Common myeloid progenitor, CD34-positive (primary cell): ENCODE data around the gene IQGAP2.

Experiments used
- CTCF ChIA-PET: fragments of 350-600 bp; sonication (Branson Sonifier 250); formaldehyde crosslinking; loops from one replicate; lab custom pipeline; 2021; ENCODE audit warnings: antibody characterized with exemption; lab: Charles Lee
- POLR2A ChIA-PET: fragments of 350-600 bp; sonication (Branson Sonifier 250); formaldehyde crosslinking; loops from one replicate; lab custom pipeline; 2021; ENCODE audit warnings: antibody characterized with exemption; lab: Charles Lee
- DNase-seq, 3 donors: peaks; one replicate each; pipeline versions ENCODE4 v3.0.0 to v3.0.0-alpha.2; 2013
- H3K27ac ChIP-seq, 2 experiments: 1 replicate in 1 of 2; 2 replicates in 1 of 2; pipeline ENCODE4 v1.7.0; 2013; ENCODE audit warnings: inconsistent platforms in 2 of 2, low read length in 2 of 2, mild to moderate bottlenecking in 2 of 2, low read depth in 1 of 2, moderate library complexity in 1 of 2; ENCODE audit not compliant: severe bottlenecking in 2 of 2, insufficient read depth in 1 of 2, poor library complexity in 1 of 2
- H3K27me3 ChIP-seq, 5 experiments: replicated peaks in 2 of 5; 1 replicate in 3 of 5; 2 replicates in 2 of 5; pipeline versions ENCODE4 v1.6.1 to v1.7.0; 2013; ENCODE audit warnings: low read length in 4 of 5, mild to moderate bottlenecking in 2 of 5, moderate library complexity in 2 of 5, inconsistent platforms in 1 of 5; ENCODE audit not compliant: insufficient read depth in 5 of 5, control insufficient read depth in 4 of 5
- H3K36me3 ChIP-seq, 4 experiments: 1 replicate in 2 of 4; 2 replicates in 2 of 4; pipeline versions ENCODE4 v1.6.1 to v1.7.0; 2013; ENCODE audit warnings: low read length in 3 of 4, control low read depth in 1 of 4, mild to moderate bottlenecking in 1 of 4; ENCODE audit not compliant: control insufficient read depth in 4 of 4, insufficient read depth in 4 of 4
- H3K4me1 ChIP-seq, 4 experiments: 1 replicate in 3 of 4; 2 replicates in 1 of 4; pipeline versions ENCODE4 v1.6.1 to v1.7.1; 2013; ENCODE audit warnings: low read length in 3 of 4, mild to moderate bottlenecking in 3 of 4, control low read depth in 1 of 4, inconsistent platforms in 1 of 4, moderate library complexity in 1 of 4; ENCODE audit not compliant: control insufficient read depth in 4 of 4, insufficient read depth in 4 of 4; ENCODE audit errors: control extremely low read depth in 1 of 4
- H3K4me3 ChIP-seq, 7 experiments: 1 replicate in 4 of 7; 2 replicates in 3 of 7; pipeline versions ENCODE4 v1.5.1 to v1.7.0; 2013; ENCODE audit warnings: mild to moderate bottlenecking in 7 of 7, low read length in 6 of 7, moderate library complexity in 6 of 7, inconsistent platforms in 2 of 7, low read depth in 2 of 7, control low read depth in 1 of 7; ENCODE audit not compliant: insufficient read depth in 4 of 7, control insufficient read depth in 1 of 7; ENCODE audit errors: extremely low read depth in 1 of 7
- H3K9me3 ChIP-seq, 5 experiments: 1 replicate in 4 of 5; 2 replicates in 1 of 5; pipeline versions ENCODE4 v1.6.1 to v1.7.1; 2013; ENCODE audit warnings: low read length in 4 of 5, mild to moderate bottlenecking in 2 of 5, inconsistent platforms in 1 of 5, low read depth in 1 of 5, moderate library complexity in 1 of 5; ENCODE audit not compliant: control insufficient read depth in 4 of 5, insufficient read depth in 2 of 5; ENCODE audit errors: control extremely low read depth in 1 of 5
- WGBS: methylation state at CpG from one replicate; pipeline ENCODE4 v1.1.5; 2013; ENCODE audit not compliant: insufficient coverage; 5-methylcytosine and 5-hydroxymethylcytosine counted together

The IQGAP2 gene

DNA sequence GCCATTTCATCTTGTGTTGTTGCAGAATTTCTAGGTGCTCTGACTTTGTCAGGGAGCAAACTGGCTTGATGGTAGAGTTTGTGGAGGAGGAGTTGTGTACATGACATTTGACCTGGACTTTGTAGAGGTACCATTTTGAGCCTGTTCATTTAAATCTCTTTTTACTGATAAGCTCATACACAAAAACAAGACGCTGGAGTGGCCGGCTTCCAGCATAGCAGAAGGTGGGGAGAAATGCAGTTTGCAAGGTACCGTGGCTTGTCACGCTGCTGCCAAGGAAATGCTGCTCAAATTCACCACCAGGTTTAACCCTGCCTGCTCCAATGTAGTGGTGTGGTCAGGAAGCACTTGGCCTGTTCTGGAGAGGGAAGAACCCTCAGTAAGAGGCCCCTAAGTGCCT is 18.9 kb upstream of the IQGAP2 start:
- WGBS, result 0% methylated on average over 2 of the region's 4 CpGs
- no peaks in the 10 kb centered on the region for H3K9me3 ChIP-seq
- H3K4me3 ChIP-seq, result no peak overlapping the region
- H3K4me1 ChIP-seq, result peaks cover 3 to 64% (median 44%) of the 10 kb centered on the region in 4 experiments
- no peak overlapping the region for H3K27ac ChIP-seq
- ChIA-PET CTCF (interaction anchor here (1.0 to 1.6 kb wide), 5 partner anchors 9 to 159 kb away, joined by 3 to 8 read pairs (median 4); no protein-coding TSS in a partner anchor), POLR2A (interaction anchor here (0.6 kb wide), 1 partner anchor 307 kb away, joined by 3 read pairs; no protein-coding TSS in a partner anchor)
- H3K36me3 ChIP-seq, result no peaks in the 10 kb centered on the region
- DNase-seq, result peak in 2 of 3 donors; percentile 46 to 58
- no peaks in the 10 kb centered on the region for H3K27me3 ChIP-seq

DNA sequence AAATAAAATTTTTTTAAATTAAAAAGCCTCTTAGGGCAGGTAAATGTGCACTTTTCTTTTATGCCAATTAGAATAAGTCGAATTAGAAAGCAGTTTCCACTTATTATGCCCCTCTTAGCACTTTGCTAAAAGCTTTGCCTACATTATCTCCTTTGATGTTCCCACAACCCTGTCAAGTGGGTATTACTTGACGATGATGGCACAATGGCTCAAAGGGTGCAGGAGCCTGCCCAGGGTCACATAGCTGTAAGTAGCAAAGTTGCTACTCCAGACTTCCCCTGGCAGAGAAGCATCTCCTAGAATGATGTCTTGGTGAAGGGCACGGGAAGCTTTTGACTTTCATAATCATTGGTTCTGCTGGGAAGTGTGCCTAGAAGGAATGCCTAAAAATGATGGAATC is 18.4 kb upstream of the IQGAP2 start:
- CTCF ChIA-PET, result interaction anchor here (1.0 to 1.3 kb wide), 4 partner anchors 16 to 158 kb away, joined by 3 to 6 read pairs (median 4); no protein-coding TSS in a partner anchor

GRCh38 chr5:76385540-76385939 is 17.5 kb upstream of the IQGAP2 start:
- H3K4me3 ChIP-seq, result no peak overlapping the region
- no peaks in the 10 kb centered on the region for H3K36me3 ChIP-seq
- POLR2A ChIA-PET, result interaction anchor here (1.5 kb wide), 1 partner anchor 17 kb away, joined by 10 read pairs; no protein-coding TSS in a partner anchor
- DNase-seq, result no peak
- no peak overlapping the region for H3K27ac ChIP-seq
- CTCF ChIA-PET, result interaction anchor here (0.6 to 5.9 kb wide), 6 partner anchors 8 to 132 kb away, joined by 3 to 27 read pairs (median 3); partner anchors contain the start of gene IQGAP2
- H3K27me3 ChIP-seq, result no peaks in the 10 kb centered on the region
- WGBS, result 92% methylated on average over 5 of the region's 5 CpGs
- H3K4me1 ChIP-seq, result peaks cover 6 to 63% (median 46%) of the 10 kb centered on the region in 4 experiments
- H3K9me3 ChIP-seq, result no peaks in the 10 kb centered on the region

More for the DNA sequence above, 18.4 kb upstream of the IQGAP2 start:
- H3K4me3 ChIP-seq, result no peak overlapping the region
- POLR2A ChIA-PET, result no interaction called here
- H3K9me3 ChIP-seq, result no peaks in the 10 kb centered on the region
- DNase-seq, result no peak
- 100% methylated on average over 1 of the region's 3 CpGs for WGBS
- peaks cover 3 to 63% (median 43%) of the 10 kb centered on the region in 4 experiments for H3K4me1 ChIP-seq
- no peaks in the 10 kb centered on the region for H3K36me3 ChIP-seq
- H3K27me3 ChIP-seq, result no peaks in the 10 kb centered on the region
- no peak overlapping the region for H3K27ac ChIP-seq

DNA sequence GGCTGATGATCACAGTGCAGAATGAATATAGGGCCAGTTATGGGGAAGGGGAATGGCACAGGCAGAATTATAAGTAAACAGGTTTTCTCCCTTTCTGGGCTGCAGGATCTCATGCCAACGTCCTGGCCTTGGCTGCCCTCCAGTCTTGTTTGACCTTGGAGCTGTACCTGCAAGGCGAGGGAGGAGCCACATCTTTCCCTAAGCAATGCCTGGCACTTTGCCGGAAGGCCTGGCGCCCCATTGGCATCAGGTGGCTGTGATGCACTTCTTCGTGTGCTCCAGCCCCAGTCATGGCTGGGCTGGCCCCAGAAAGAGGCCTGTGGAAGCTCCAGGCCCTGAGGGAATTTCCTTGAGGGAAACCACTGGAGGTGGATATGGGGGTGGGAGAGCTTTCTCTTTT is 16.7 kb upstream of the IQGAP2 start:
- H3K27me3 ChIP-seq, result no peaks in the 10 kb centered on the region
- H3K27ac ChIP-seq, result no peak overlapping the region
- ChIA-PET POLR2A (interaction anchor here (1.5 kb wide), 1 partner anchor 16 kb away, joined by 10 read pairs; no protein-coding TSS in a partner anchor), CTCF (interaction anchor here (0.6 to 5.9 kb wide), 7 partner anchors 9 to 158 kb away, joined by 3 to 27 read pairs (median 3); partner anchors contain the start of gene IQGAP2)
- no peak overlapping the region for H3K4me3 ChIP-seq
- WGBS, result 80% methylated on average over 4 of the region's 5 CpGs
- H3K9me3 ChIP-seq, result no peaks in the 10 kb centered on the region
- peaks cover 10 to 66% (median 50%) of the 10 kb centered on the region in 4 experiments for H3K4me1 ChIP-seq
- DNase-seq, result no peak
- no peaks in the 10 kb centered on the region for H3K36me3 ChIP-seq

- no peak overlapping the region for H3K4me3 ChIP-seq
- no peak overlapping the region for H3K27ac ChIP-seq
- H3K27me3 ChIP-seq, result no peaks in the 10 kb centered on the region
- H3K4me1 ChIP-seq, result peaks cover 14 to 74% (median 57%) of the 10 kb centered on the region in 4 experiments
- no peaks in the 10 kb centered on the region for H3K9me3 ChIP-seq
- no peak for DNase-seq
- CTCF ChIA-PET, result interaction anchor here (0.8 to 5.9 kb wide), 9 partner anchors 8 to 156 kb away, joined by 3 to 27 read pairs (median 3); partner anchors contain the start of gene IQGAP2
- POLR2A ChIA-PET, result no interaction called here
- WGBS, result no CpG with 5 or more reads among the region's 1 CpG
- no peaks in the 10 kb centered on the region for H3K36me3 ChIP-seq
Measured at GRCh38 chr5:76388236-76388635, 14.8 kb upstream of the IQGAP2 start.

DNA sequence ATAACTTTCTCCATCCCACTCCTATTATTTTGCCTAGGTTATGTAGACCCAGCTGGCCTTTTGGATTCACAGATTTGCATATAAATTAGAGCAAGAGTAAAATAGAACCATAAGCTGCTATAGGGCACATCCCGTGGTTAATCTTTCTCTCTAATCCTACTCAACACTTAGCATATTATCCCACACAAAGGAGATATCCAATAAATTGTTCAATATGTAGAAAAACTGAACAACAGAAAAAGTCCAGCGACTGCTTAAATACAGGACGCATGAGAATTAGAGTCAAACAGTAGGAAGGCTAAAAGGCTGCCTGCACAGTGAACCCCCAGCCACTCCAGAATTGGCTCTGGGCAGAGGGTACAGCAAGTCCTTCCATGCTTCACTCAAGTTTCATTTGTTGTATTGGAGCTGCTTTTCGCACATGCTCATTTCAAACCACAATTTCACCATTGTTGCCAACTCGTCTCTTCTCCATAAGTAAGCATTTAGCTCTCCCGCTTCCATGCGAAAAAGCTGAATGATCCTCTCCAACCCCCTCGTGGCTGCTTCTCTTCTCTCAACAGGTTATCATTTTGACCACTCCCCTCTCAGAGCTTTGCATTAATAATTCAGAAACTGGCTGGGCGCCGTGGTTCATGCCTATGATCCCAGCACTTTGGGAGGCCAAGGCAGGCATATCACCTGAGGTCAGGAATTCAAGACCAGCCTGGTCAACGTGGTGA is 14.1 kb upstream of the IQGAP2 start:
- DNase-seq, result no peak
- peaks cover 16 to 70% (median 56%) of the 10 kb centered on the region in 4 experiments for H3K4me1 ChIP-seq
- CTCF ChIA-PET, result interaction anchor here (0.7 to 5.9 kb wide), 11 partner anchors 9 to 194 kb away, joined by 3 to 27 read pairs (median 3); partner anchors contain the start of gene IQGAP2
- 95% methylated on average over 7 of the region's 11 CpGs for WGBS
- no peak overlapping the region for H3K4me3 ChIP-seq
- no peaks in the 10 kb centered on the region for H3K9me3 ChIP-seq
- POLR2A ChIA-PET, result interaction anchor here (0.6 kb wide), 1 partner anchor 1055 kb away, joined by 3 read pairs; no protein-coding TSS in a partner anchor
- no peaks in the 10 kb centered on the region for H3K36me3 ChIP-seq
- H3K27me3 ChIP-seq, result no peaks in the 10 kb centered on the region
- H3K27ac ChIP-seq, result no peak overlapping the region
